IMR-90 (cell line): ENCODE data around the gene PDXDC1. TPM values are rescaled to one million over a fixed set of nuclear protein-coding genes. Genes with fewer than 3 reads are reported as not detected.
"Not testable (repeated sequence)": the region's sequence is repeated elsewhere in the genome, so short reads cannot be mapped to it uniquely, and the experiment has no call there.

Source experiments
- ATAC-seq: fragments of 200-7000 bp; cut with Tn5 transposase; 2 replicates; pipeline ENCODE4 v1.9.1; 2020; ENCODE audit warnings: low read depth, mild to moderate bottlenecking, moderate library complexity
- BruUV-seq: library from RNA; stranded (reverse); fragments of 400-500 nt; replicated peaks from 2 replicates; lab custom pipeline; 2021; lab: Mats Ljungman, UMichigan
- CTCF ChIA-PET: fragments of 300-600 bp; formaldehyde crosslinking; extraction: SDS; loops from one replicate; lab custom pipeline; 2021; ENCODE audit warnings: antibody characterized with exemption; lab: Yijun Ruan, JAX
- POLR2A ChIA-PET: fragments of 300-600 bp; sonication (Branson Sonifier 250); formaldehyde crosslinking; loops from one replicate; lab custom pipeline; 2022; ENCODE audit warnings: antibody characterized with exemption; ENCODE audit not compliant: unreplicated experiment; lab: Charles Lee
- DNase-seq: peaks from one replicate; pipeline ENCODE4 v3.0.0; 2013
- H2AFZ ChIP-seq: replicated peaks from 2 replicates; pipeline ENCODE3; 2013; ENCODE audit warnings: low read length, mild to moderate bottlenecking; ENCODE audit not compliant: poor library complexity
- H2AK5ac ChIP-seq: 2 replicates; pipeline ENCODE4 v1.6.1; 2013; ENCODE audit warnings: low read depth, low read length, inconsistent platforms
- H2AK9ac ChIP-seq: replicated peaks from 2 replicates; pipeline ENCODE3; 2013; ENCODE audit warnings: mild to moderate bottlenecking, low read depth, low read length, moderate library complexity; ENCODE audit not compliant: poor library complexity
- H2BK120ac ChIP-seq: 2 replicates; pipeline ENCODE4 v1.6.1; 2013; ENCODE audit warnings: low read depth, low read length, inconsistent platforms
- H2BK15ac ChIP-seq: 3 replicates; pipeline ENCODE4 v1.6.1; 2013; ENCODE audit warnings: low read depth, low read length, inconsistent platforms
- H2BK20ac ChIP-seq: 2 replicates; pipeline ENCODE4 v1.6.1; 2013; ENCODE audit warnings: low read depth, mild to moderate bottlenecking, inconsistent platforms, low read length, moderate library complexity
- H2BK5ac ChIP-seq: 2 replicates; pipeline ENCODE4 v1.6.1; 2013; ENCODE audit warnings: mild to moderate bottlenecking, low read depth, low read length, inconsistent platforms; ENCODE audit not compliant: poor library complexity, severe bottlenecking
- H3K14ac ChIP-seq: replicated peaks from 2 replicates; pipeline ENCODE4 v1.6.1; 2013; ENCODE audit warnings: low read depth, low read length, inconsistent platforms
- H3K18ac ChIP-seq: 2 replicates; pipeline ENCODE4 v1.6.1; 2013; ENCODE audit warnings: low read depth, low read length, control low read depth
- H3K23ac ChIP-seq: 2 replicates; pipeline ENCODE4 v1.6.1; 2013; ENCODE audit warnings: low read depth, low read length, inconsistent platforms
- H3K27ac ChIP-seq: 2 replicates; pipeline ENCODE4 v1.5.1; 2013; ENCODE audit warnings: mild to moderate bottlenecking, control low read depth, low read length; ENCODE audit not compliant: insufficient read depth
- H3K27me3 ChIP-seq: 2 replicates; pipeline ENCODE4 v1.6.1; 2013; ENCODE audit warnings: low read length; ENCODE audit not compliant: control insufficient read depth, insufficient read depth
- H3K36me3 ChIP-seq: 2 replicates; pipeline ENCODE4 v1.6.1; 2013; ENCODE audit warnings: low read length, mixed read lengths; ENCODE audit not compliant: control insufficient read depth, insufficient read depth
- H3K4ac ChIP-seq: 2 replicates; pipeline ENCODE4 v1.6.1; 2013; ENCODE audit warnings: low read depth, low read length, inconsistent platforms
- H3K4me1 ChIP-seq: 2 replicates; pipeline ENCODE4 v1.6.1; 2013; ENCODE audit warnings: low read length, mixed read lengths; ENCODE audit not compliant: control insufficient read depth, insufficient read depth
- H3K4me2 ChIP-seq: 2 replicates; pipeline ENCODE4 v1.6.1; 2013; ENCODE audit warnings: low read depth, mild to moderate bottlenecking, control low read depth, low read length, moderate library complexity
- H3K4me3 ChIP-seq: 2 replicates; pipeline ENCODE4 v1.5.1; 2013; ENCODE audit warnings: low read depth, mild to moderate bottlenecking, control low read depth, low read length, moderate library complexity; ENCODE audit not compliant: insufficient read depth
- H3K56ac ChIP-seq: 2 replicates; pipeline ENCODE4 v1.6.1; 2013; ENCODE audit warnings: low read length, inconsistent platforms; ENCODE audit not compliant: insufficient read depth; ENCODE audit errors: extremely low read depth
- H3K79me1 ChIP-seq, 2 experiments: 2 replicates each; pipeline ENCODE4 v1.6.1; 2013; ENCODE audit warnings: low read length in 2 of 2, inconsistent platforms in 1 of 2, low read depth in 1 of 2
- H3K9ac ChIP-seq: 2 replicates; pipeline ENCODE4 v1.6.1; 2013; ENCODE audit warnings: low read depth, low read length, control low read depth
- H3K9me1 ChIP-seq: 2 replicates; pipeline ENCODE4 v1.6.1; 2013; ENCODE audit warnings: low read length, inconsistent platforms; ENCODE audit not compliant: insufficient read depth
- H3K9me3 ChIP-seq: 2 replicates; pipeline ENCODE4 v1.6.1; 2013; ENCODE audit warnings: low read length; ENCODE audit not compliant: control insufficient read depth, insufficient read depth
- H4K20me1 ChIP-seq: 2 replicates; pipeline ENCODE4 v1.6.1; 2013; ENCODE audit warnings: low read length, inconsistent platforms; ENCODE audit not compliant: insufficient read depth
- H4K5ac ChIP-seq: 2 replicates; pipeline ENCODE4 v1.6.1; 2013; ENCODE audit warnings: mild to moderate bottlenecking, low read depth, low read length, control low read depth
- H4K8ac ChIP-seq, 2 experiments: 2 replicates each; pipeline ENCODE4 v1.6.1; 2013; ENCODE audit warnings: low read depth in 2 of 2, low read length in 2 of 2, control low read depth in 1 of 2, inconsistent platforms in 1 of 2
- H4K91ac ChIP-seq: 2 replicates; pipeline ENCODE4 v1.6.1; 2013; ENCODE audit warnings: low read depth, low read length, inconsistent platforms; ENCODE audit not compliant: insufficient read depth
- CEBPB ChIP-seq: IDR thresholded peaks from 2 replicates; pipeline ENCODE4 v1.6.1; 2012; ENCODE audit warnings: low read depth, low read length, improper control_type of control experiment
- CTCF ChIP-seq: conservative IDR thresholded peaks from 2 replicates; pipeline ENCODE4 v1.5.1; 2012; ENCODE audit warnings: mild to moderate bottlenecking, low read depth, low read length, improper control_type of control experiment
- FOS ChIP-seq: fragments of 150-350 bp; IDR thresholded peaks from 2 replicates; pipeline ENCODE4 v1.6.1; 2016; ENCODE audit warnings: low read depth, low read length
- MAFK ChIP-seq: IDR thresholded peaks from 2 replicates; pipeline ENCODE4 v1.6.1; 2012; ENCODE audit warnings: low read depth, low read length, improper control_type of control experiment
- POLR2A ChIP-seq: IDR thresholded peaks from 2 replicates; pipeline ENCODE4 v1.6.1; 2012; ENCODE audit warnings: mild to moderate bottlenecking, low read depth, low read length
- RAD21 ChIP-seq: IDR thresholded peaks from 2 replicates; pipeline ENCODE4 v1.6.1; 2012; ENCODE audit warnings: low read length, improper control_type of control experiment
- SMC3 ChIP-seq: fragments of 150-350 bp; IDR thresholded peaks from 2 replicates; pipeline ENCODE4 v1.6.1; 2016; ENCODE audit warnings: low read depth, mild to moderate bottlenecking, antibody characterized with exemption, low read length, moderate library complexity
- USF2 ChIP-seq: fragments of 150-350 bp; IDR thresholded peaks from 2 replicates; pipeline ENCODE4 v1.6.1; 2017; ENCODE audit warnings: mild to moderate bottlenecking, antibody characterized with exemption, low read length, low read depth
- WGBS, 2 experiments: methylation state at CpG; one replicate each; pipeline versions ENCODE4 v1.1.5 to v1.1.7; 2013; ENCODE audit warnings: missing lambda C conversion rate in 2 of 2; ENCODE audit not compliant: insufficient read length in 1 of 2; ENCODE audit errors: extremely low coverage in 2 of 2; 5-methylcytosine and 5-hydroxymethylcytosine counted together
- dilution Hi-C: fragments of 300-500 bp; cut with HindIII; formaldehyde crosslinking; loops from one replicate; pipeline ENCODE4 v1.14.3; 2018; ENCODE audit warnings: low sequenced_read_pairs; ENCODE audit not compliant: unreplicated experiment
- in situ Hi-C: fragments of 300-500 bp; cut with MboI; formaldehyde crosslinking; loops from 3 replicates; pipeline ENCODE4 v1.14.3; 2019; ENCODE audit warnings: low sequenced_read_pairs, inconsistent platforms, mixed read lengths
- intact Hi-C: fragments of 100-400 bp; cut with micrococcal nuclease; formaldehyde crosslinking; loops from 2 replicates; pipeline ENCODE4 v1.10.0; 2022
- polyA plus RNA-seq, 3 experiments: library from polyadenylated mRNA; depleted of rRNA; stranded (reverse); fragments of >200 nt; gene quantifications; 2 replicates each; pipeline ENCODE4 v1.2.3, GENCODE V29; 2012; ENCODE audit warnings: low replicate concordance in 1 of 3
- total RNA-seq: library from RNA; depleted of rRNA; stranded (reverse); fragments of >200 nt; gene quantifications from 2 replicates; pipeline ENCODE4 v1.2.3, GENCODE V29; 2012

PDXDC1 gene
- total and polyA plus RNA-seq, 2 of the 4 experiments (the other 2 are of a cell fraction), result 68.7 to 117 TPM

GRCh38 chr16:15073101-15073500 lies 98.3 kb downstream of the PDXDC1 start:
- Histone ChIP-seq H2AK5ac (no peak overlapping the region), H2BK120ac (no peak overlapping the region), H3K79me1 (no peaks in the 10 kb centered on the region), H3K4me3 (no peak overlapping the region), H4K5ac (no peak overlapping the region), H3K14ac (no peak overlapping the region), H3K27me3 (no peaks in the 10 kb centered on the region), H2BK20ac (no peak overlapping the region), H2BK5ac (no peak overlapping the region), H2BK15ac (no peak overlapping the region), H3K36me3 (peaks cover 34% of the 10 kb centered on the region), H3K4me2 (no peak overlapping the region), H3K23ac (no peak overlapping the region), H3K9ac (no peak overlapping the region), H4K8ac (no peak overlapping the region), H2AK9ac (no peak overlapping the region), H3K27ac (no peak overlapping the region), H4K20me1 (no peaks in the 10 kb centered on the region), H3K4me1 (no peaks in the 10 kb centered on the region), H3K9me3 (no peaks in the 10 kb centered on the region), H3K9me1 (no peaks in the 10 kb centered on the region), H2AFZ (no peak overlapping the region), H3K56ac (no peak overlapping the region), H4K91ac (no peak overlapping the region), H3K18ac (no peak overlapping the region), H3K4ac (no peak overlapping the region)
- DNase-seq (no peak), ATAC-seq (no peak)
- TF ChIP-seq USF2, result no peak
- TF ChIP-seq RAD21, result no peak
- no peak for TF ChIP-seq POLR2A
- no peak for TF ChIP-seq CEBPB
- TF ChIP-seq FOS, result no peak
- TF ChIP-seq MAFK, result no peak
- TF ChIP-seq CTCF, result no peak
- no peak for TF ChIP-seq SMC3
- intact Hi-C loops (no loop called here), in situ Hi-C loops (no loop called here), dilution Hi-C loops (no loop called here)
- BruUV-seq, result no TSS peak
- no CpG with 5 or more reads among the region's 6 CpGs for WGBS, 2 experiments
- ChIA-PET CTCF (no interaction called here), POLR2A (no interaction called here)

DNA sequence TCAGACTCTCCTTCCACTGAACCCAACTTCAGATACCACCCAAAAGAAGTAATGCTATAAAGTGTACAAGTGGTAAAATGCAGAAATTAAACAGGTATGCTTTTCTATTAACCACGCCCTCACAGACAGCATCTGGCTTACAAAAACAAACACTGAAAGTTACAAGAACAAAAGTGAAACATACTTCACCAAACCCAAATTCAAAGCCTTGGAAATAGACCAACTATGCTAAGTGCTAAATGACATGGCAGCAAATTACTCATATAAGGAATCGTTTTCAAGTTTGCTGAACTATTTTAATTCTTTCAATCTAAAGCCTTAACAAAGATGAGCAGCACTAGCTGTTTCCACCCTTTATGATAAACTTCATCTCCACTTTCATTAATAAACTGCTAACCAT lies 101.3 kb downstream of the PDXDC1 start:
- H3K56ac ChIP-seq, H3K14ac ChIP-seq, H3K18ac ChIP-seq, H3K9me3 ChIP-seq, H2BK5ac ChIP-seq, H4K8ac ChIP-seq, H4K20me1 ChIP-seq, H4K5ac ChIP-seq, H2AK5ac ChIP-seq, POLR2A ChIA-PET, dilution Hi-C loops, H2BK15ac ChIP-seq, in situ Hi-C loops, H2AFZ ChIP-seq, H3K4ac ChIP-seq, H3K9me1 ChIP-seq, H3K27me3 ChIP-seq, H3K9ac ChIP-seq, H3K23ac ChIP-seq, BruUV-seq, H3K27ac ChIP-seq, ATAC-seq, H2AK9ac ChIP-seq, H2BK20ac ChIP-seq, H3K4me3 ChIP-seq, H3K4me2 ChIP-seq, DNase-seq, H3K4me1 ChIP-seq, H4K91ac ChIP-seq, intact Hi-C loops, H3K79me1 ChIP-seq, H2BK120ac ChIP-seq, CTCF ChIA-PET: not testable (repeated sequence)
- WGBS, 2 experiments, result no CpG with 5 or more reads among the region's 2 CpGs
- peaks cover 35% of the 10 kb centered on the region for H3K36me3 ChIP-seq
